DOHH2 (cell line): Measurements from ENCODE around the gene H6PD.

Experiments
- H3F3A ChIP-seq: fragments of 200-600 bp; sonication (generic), shearing (Covaris generic); 2 replicates; pipeline ENCODE4 v1.6.0; 2016; ENCODE audit warnings: antibody characterized with exemption, mild to moderate bottlenecking; ENCODE audit not compliant: control insufficient read depth, insufficient read depth
- H3K27ac ChIP-seq: fragments of 200-600 bp; sonication (generic); 2 replicates; pipeline ENCODE4 v1.5.1; 2014; ENCODE audit warnings: low read depth, mild to moderate bottlenecking, low read length, moderate library complexity
- H3K27me3 ChIP-seq: fragments of 200-600 bp; sonication (generic); 2 replicates; pipeline ENCODE4 v1.6.1; 2014; ENCODE audit warnings: mild to moderate bottlenecking, low read length, mixed read lengths; ENCODE audit not compliant: control insufficient read depth
- H3K36me3 ChIP-seq: fragments of 200-600 bp; sonication (generic); 2 replicates; pipeline ENCODE4 v1.6.1; 2014; ENCODE audit warnings: mild to moderate bottlenecking, low read length, moderate library complexity, mixed read lengths; ENCODE audit not compliant: control insufficient read depth
- H3K4me1 ChIP-seq: fragments of 200-600 bp; sonication (generic); 2 replicates; pipeline ENCODE4 v1.6.1; 2014; ENCODE audit warnings: mild to moderate bottlenecking, low read length, mixed read lengths; ENCODE audit not compliant: control insufficient read depth
- H3K4me2 ChIP-seq: fragments of 200-600 bp; sonication (generic); 2 replicates; pipeline ENCODE4 v1.6.0; 2014; ENCODE audit warnings: mild to moderate bottlenecking, low read length, moderate library complexity
- H3K4me3 ChIP-seq: fragments of 200-600 bp; sonication (generic); 2 replicates; pipeline ENCODE4 v1.5.1; 2014; ENCODE audit warnings: mild to moderate bottlenecking, low read length, mixed read lengths
- H3K79me2 ChIP-seq: fragments of 200-600 bp; sonication (generic); 2 replicates; pipeline ENCODE4 v1.6.1; 2014; ENCODE audit warnings: mild to moderate bottlenecking, low read length, mixed read lengths; ENCODE audit not compliant: control insufficient read depth
- H3K9me2 ChIP-seq: fragments of 200-600 bp; sonication (generic); replicated peaks from 2 replicates; pipeline ENCODE4 v1.6.1; 2014; ENCODE audit warnings: mild to moderate bottlenecking, low read length, mixed read lengths; ENCODE audit not compliant: control insufficient read depth
- H3K9me3 ChIP-seq: fragments of 200-600 bp; sonication (generic); 2 replicates; pipeline ENCODE4 v1.6.1; 2014; ENCODE audit warnings: antibody characterized with exemption, low read length, mixed read lengths; ENCODE audit not compliant: control insufficient read depth, insufficient read depth
- H4K20me1 ChIP-seq: fragments of 200-600 bp; sonication (generic); 2 replicates; pipeline ENCODE4 v1.6.0; 2014; ENCODE audit warnings: low read depth, mild to moderate bottlenecking, antibody characterized with exemption, low read length, moderate library complexity; ENCODE audit not compliant: control insufficient read depth, insufficient read depth
- CTCF ChIP-seq: fragments of 200-600 bp; sonication (generic); IDR thresholded peaks from one replicate; pipeline ENCODE4 v1.5.1; 2014; ENCODE audit warnings: antibody characterized with exemption, mild to moderate bottlenecking, low read depth, low read length; ENCODE audit not compliant: poor library complexity, severe bottlenecking
- EZH2phosphoT487 ChIP-seq: fragments of 200-600 bp; sonication (generic); IDR thresholded peaks from 2 replicates; pipeline ENCODE4 v1.6.1; 2017; ENCODE audit warnings: borderline replicate concordance, mild to moderate bottlenecking, antibody characterized with exemption, low read length, moderate library complexity, mixed read lengths

H6PD gene

GRCh38 chr1:9265037-9265436, 30.5 kb downstream of the H6PD start:
- no peak overlapping the region for H3K4me2 ChIP-seq
- no peaks in the 10 kb centered on the region for H4K20me1 ChIP-seq
- no peak overlapping the region for H3K4me3 ChIP-seq
- peaks cover 6% of the 10 kb centered on the region for H3K4me1 ChIP-seq
- H3K27ac ChIP-seq: no peak overlapping the region
- no peak for TF ChIP-seq EZH2phosphoT487
- TF ChIP-seq CTCF: no peak
- no peaks in the 10 kb centered on the region for H3K9me2 ChIP-seq
- no peaks in the 10 kb centered on the region for H3F3A ChIP-seq
- H3K36me3 ChIP-seq: no peaks in the 10 kb centered on the region
- H3K27me3 ChIP-seq: no peaks in the 10 kb centered on the region
- H3K79me2 ChIP-seq: peaks cover 6% of the 10 kb centered on the region
- peaks cover 5% of the 10 kb centered on the region; the same call in 1 of the 2 replicates for H3K9me3 ChIP-seq

GRCh38 chr1:9265968-9266367, 31.4 kb downstream of the H6PD start:
- no peaks in the 10 kb centered on the region for H3K9me3 ChIP-seq
- TF ChIP-seq EZH2phosphoT487: no peak
- no peak for TF ChIP-seq CTCF
- no peaks in the 10 kb centered on the region for H3K79me2 ChIP-seq
- H3K27me3 ChIP-seq: no peaks in the 10 kb centered on the region
- H4K20me1 ChIP-seq: no peaks in the 10 kb centered on the region
- H3K9me2 ChIP-seq: no peaks in the 10 kb centered on the region
- peaks cover 6% of the 10 kb centered on the region for H3K4me1 ChIP-seq
- no peak overlapping the region for H3K4me2 ChIP-seq
- no peaks in the 10 kb centered on the region for H3K36me3 ChIP-seq
- H3F3A ChIP-seq: no peaks in the 10 kb centered on the region
- no peak overlapping the region for H3K27ac ChIP-seq
- no peak overlapping the region for H3K4me3 ChIP-seq

- Histone ChIP-seq H4K20me1 (no peaks in the 10 kb centered on the region), H3K9me2 (no peaks in the 10 kb centered on the region), H3F3A (no peaks in the 10 kb centered on the region), H3K4me2 (peak overlapping the region; percentile 39), H3K4me1 (peaks cover 6% of the 10 kb centered on the region), H3K9me3 (no peaks in the 10 kb centered on the region), H3K4me3 (no peak overlapping the region), H3K27ac (no peak overlapping the region), H3K79me2 (no peaks in the 10 kb centered on the region), H3K36me3 (no peaks in the 10 kb centered on the region), H3K27me3 (no peaks in the 10 kb centered on the region)
- TF ChIP-seq CTCF (no peak), EZH2phosphoT487 (no peak)
These were observed 32.7 kb downstream of the H6PD start for GRCh38 chr1:9267352-9267686.
